HEK293 (cell line): ENCODE measurements around the gene TMEM42.

ENCODE experiments used
- SETDB1 ChIP-seq: IDR thresholded peaks from one replicate; pipeline ENCODE4 v1.6.1; 2017; ENCODE audit warnings: mild to moderate bottlenecking, low read length, moderate library complexity, mixed read lengths; ENCODE audit not compliant: insufficient read length
- ZBTB7A ChIP-seq: fragments of 450-650 bp; formaldehyde crosslinking; IDR thresholded peaks from 2 replicates; pipeline ENCODE4 v1.5.1; 2016; ENCODE audit warnings: low read depth, missing biosample characterization, missing genetic modification characterization
- ZNF16 ChIP-seq: fragments of 450-650 bp; formaldehyde crosslinking; IDR thresholded peaks from 2 replicates; pipeline ENCODE4 v1.5.1; 2016; ENCODE audit warnings: low read depth, missing biosample characterization, missing genetic modification characterization
- ZNF335 ChIP-seq: fragments of 450-650 bp; formaldehyde crosslinking; conservative IDR thresholded peaks from 2 replicates; pipeline ENCODE4 v1.5.1; 2016; ENCODE audit warnings: missing biosample characterization, missing genetic modification characterization
- ZNF707 ChIP-seq: fragments of 450-650 bp; formaldehyde crosslinking; IDR thresholded peaks from 2 replicates; pipeline ENCODE4 v1.5.1; 2016; ENCODE audit warnings: missing biosample characterization, missing genetic modification characterization
- TF ChIP-seq, protein P1 (sequence below): sonication (generic); formaldehyde crosslinking; IDR thresholded peaks from 2 replicates; pipeline ENCODE4 v1.8.1; 2022; ENCODE audit warnings: mild to moderate bottlenecking, moderate library complexity, missing genetic modification reagents

DNA sequence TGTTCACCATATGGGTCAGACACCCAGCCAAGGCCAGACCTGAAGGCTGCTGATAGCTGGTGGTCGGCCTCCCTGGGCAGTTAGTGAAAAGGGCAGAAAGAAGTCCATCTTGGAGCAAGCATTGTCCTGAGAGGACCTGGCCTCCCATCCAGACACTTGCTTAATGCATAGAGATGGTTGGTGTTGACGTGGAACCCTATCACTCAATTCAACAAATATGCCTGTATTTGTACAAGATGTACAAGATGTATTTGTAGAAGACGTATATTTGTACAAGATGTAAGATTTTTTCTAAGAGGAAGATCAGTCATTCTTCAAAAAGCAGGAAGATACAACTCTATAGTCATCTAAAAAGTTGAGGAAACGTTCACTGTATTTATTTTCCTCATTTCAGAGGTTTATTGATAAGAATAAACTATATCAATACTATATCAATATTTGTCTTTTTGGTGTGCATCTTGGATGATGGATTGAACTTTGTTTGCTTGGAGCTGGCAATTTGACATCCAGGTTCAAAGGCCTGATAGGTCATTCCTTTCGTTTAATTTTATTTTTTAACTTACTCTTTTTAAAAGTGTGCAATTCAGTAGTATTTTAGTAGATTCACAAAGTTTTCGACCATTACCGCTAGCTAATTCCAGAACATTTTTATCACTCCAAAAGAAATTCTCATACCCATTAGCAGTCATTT lies 5.9 kb downstream of the TMEM42 start:
- TF ChIP-seq ZNF16 (tag by site-specific recombination) (no peak), SETDB1 (no peak), ZNF335 (no peak), ZNF707 (tag by site-specific recombination) (no peak), ZBTB7A (tag by site-specific recombination) (no peak)
- TF ChIP-seq, protein P1, sequence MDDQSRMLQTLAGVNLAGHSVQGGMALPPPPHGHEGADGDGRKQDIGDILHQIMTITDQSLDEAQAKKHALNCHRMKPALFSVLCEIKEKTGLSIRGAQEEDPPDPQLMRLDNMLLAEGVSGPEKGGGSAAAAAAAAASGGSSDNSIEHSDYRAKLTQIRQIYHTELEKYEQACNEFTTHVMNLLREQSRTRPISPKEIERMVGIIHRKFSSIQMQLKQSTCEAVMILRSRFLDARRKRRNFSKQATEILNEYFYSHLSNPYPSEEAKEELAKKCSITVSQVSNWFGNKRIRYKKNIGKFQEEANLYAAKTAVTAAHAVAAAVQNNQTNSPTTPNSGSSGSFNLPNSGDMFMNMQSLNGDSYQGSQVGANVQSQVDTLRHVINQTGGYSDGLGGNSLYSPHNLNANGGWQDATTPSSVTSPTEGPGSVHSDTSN (CRISPR knock-in tag) = no peak
